OCI-LY3 (cell line): ENCODE data around the gene MSL1.

Source experiments
- EZH2phosphoT487 ChIP-seq: fragments of 200-600 bp; shearing (Covaris generic); IDR thresholded peaks from 2 replicates; pipeline ENCODE4 v1.6.1; 2018; ENCODE audit warnings: antibody characterized with exemption, mixed run types, low read depth
- TF ChIP-seq, protein P1 (sequence below): fragments of 200-600, 300-600 bp; sonication (generic); IDR thresholded peaks from 2 replicates; pipeline ENCODE4 v1.5.1; 2014; ENCODE audit warnings: antibody characterized with exemption, low read length, low read depth

GRCh38 chr17:40094874-40095273 is 26.9 kb upstream of the MSL1 start:
- no peak for TF ChIP-seq EZH2phosphoT487
- TF ChIP-seq, protein P1, sequence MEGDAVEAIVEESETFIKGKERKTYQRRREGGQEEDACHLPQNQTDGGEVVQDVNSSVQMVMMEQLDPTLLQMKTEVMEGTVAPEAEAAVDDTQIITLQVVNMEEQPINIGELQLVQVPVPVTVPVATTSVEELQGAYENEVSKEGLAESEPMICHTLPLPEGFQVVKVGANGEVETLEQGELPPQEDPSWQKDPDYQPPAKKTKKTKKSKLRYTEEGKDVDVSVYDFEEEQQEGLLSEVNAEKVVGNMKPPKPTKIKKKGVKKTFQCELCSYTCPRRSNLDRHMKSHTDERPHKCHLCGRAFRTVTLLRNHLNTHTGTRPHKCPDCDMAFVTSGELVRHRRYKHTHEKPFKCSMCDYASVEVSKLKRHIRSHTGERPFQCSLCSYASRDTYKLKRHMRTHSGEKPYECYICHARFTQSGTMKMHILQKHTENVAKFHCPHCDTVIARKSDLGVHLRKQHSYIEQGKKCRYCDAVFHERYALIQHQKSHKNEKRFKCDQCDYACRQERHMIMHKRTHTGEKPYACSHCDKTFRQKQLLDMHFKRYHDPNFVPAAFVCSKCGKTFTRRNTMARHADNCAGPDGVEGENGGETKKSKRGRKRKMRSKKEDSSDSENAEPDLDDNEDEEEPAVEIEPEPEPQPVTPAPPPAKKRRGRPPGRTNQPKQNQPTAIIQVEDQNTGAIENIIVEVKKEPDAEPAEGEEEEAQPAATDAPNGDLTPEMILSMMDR: no peak
